ENCODE results near the gene TNFAIP3.
"Not testable (repeated sequence)": the region's sequence is repeated elsewhere in the genome, so short reads cannot be mapped to it uniquely, and the experiment has no call there.

Gene TNFAIP3

DNA sequence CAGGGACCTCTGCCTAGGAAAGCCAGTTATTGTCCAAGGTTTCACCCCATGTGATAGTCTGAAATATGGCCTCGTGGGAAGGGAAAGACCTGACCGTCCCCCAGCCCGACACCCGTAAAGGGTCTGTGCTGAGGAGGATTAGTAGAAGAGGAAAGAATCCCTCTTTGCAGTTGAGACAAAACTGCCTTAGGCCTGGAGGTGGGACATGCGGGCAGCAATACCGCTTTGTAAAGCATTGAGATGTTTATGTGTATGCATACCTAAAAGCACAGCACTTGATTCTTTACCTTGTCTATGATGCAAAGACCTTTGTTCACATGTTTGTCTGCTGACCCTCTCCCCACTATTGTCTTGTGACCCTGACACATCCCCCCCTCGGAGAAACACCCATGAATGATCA lies 22.3 kb upstream of the TNFAIP3 start:
- not testable (repeated sequence) for DNase-seq (ENCODE audit: low spot score)

DNA sequence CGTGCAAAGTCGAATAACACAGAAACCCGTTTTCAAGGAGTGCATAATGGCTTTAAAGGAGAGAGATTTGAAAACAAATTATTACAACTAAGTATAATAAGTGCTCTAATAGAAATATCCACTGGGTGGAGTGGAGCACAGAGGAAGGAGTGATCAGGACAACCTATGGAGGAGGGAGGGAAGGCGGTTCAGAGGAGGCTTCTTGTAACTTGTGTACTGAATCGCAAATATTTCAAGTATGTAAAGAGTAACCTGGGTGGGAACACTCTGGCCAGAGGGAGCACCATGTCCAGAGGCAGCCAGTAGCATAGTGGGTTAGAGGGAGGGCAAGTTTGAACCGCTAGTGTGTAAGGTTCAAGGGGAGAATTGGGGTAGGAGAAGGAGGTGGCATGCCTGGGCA lies 21.6 kb upstream of the TNFAIP3 start:
- DNase-seq (ENCODE audit: low spot score): no peak

DNA sequence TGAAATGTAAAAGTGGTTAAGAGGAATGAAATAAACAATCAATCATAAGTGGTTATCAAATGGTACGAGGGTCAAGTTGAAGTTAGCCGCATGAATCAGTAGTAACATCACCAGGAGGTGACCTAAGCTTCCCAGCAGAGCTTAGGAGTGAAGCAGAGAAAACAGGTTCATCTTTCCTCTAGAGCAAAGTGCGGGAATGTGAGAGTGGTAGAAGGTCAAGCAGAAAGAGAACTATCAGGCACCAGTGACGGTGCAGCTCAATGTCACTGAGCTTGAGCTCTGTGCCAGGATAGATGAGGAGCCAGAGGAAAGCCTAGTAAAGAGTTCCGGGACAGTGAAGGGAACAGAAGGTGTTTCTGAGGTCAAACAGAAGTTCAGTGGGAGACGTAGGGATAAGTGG lies 20.8 kb upstream of the TNFAIP3 start:
- DNase-seq (ENCODE audit: low spot score): no peak

- peak; percentile 83 for DNase-seq (ENCODE audit: low spot score)
Measured at GRCh38 chr6:137846772-137847313, 20.2 kb upstream of the TNFAIP3 start.

DNA sequence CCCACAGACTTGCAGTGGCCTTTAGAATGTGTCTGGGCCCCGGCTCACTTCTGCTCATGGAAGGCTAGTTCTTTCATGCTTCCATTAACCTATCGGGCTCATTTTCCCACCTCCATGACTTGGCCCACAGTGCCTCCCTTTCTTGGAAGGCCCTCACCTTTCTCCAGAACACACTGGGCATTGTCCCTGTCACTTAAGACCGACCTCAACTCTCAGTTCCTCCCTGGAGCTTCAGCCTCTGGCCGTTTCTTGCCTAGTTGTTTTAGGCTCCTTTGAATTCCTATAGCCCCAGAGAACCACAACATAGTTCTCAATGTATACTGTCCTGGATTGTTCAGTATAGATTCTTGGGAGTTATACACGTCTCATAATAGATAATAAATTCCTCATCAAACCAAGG lies 19.3 kb upstream of the TNFAIP3 start:
- no peak for DNase-seq (ENCODE audit: low spot score)

DNA sequence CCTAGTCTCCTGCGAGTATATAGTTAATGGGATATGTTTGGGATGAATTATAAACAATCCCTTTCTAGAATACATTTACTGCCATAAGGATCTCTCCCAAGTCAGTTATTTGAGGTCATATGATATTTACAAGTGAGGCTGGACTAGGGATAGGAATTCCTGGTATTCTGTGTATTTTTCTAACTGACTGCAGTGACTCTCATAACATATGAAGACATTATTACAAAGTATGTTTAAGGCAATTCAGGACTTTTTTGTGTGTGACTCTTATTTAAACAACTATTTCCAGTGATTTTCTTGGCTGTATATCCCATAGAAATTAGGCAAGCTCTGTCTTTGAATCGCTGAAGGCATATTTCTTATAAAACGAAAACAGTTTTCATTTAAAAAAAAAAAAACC lies 18.4 kb upstream of the TNFAIP3 start:
- no peak for DNase-seq (ENCODE audit: low spot score)

DNA sequence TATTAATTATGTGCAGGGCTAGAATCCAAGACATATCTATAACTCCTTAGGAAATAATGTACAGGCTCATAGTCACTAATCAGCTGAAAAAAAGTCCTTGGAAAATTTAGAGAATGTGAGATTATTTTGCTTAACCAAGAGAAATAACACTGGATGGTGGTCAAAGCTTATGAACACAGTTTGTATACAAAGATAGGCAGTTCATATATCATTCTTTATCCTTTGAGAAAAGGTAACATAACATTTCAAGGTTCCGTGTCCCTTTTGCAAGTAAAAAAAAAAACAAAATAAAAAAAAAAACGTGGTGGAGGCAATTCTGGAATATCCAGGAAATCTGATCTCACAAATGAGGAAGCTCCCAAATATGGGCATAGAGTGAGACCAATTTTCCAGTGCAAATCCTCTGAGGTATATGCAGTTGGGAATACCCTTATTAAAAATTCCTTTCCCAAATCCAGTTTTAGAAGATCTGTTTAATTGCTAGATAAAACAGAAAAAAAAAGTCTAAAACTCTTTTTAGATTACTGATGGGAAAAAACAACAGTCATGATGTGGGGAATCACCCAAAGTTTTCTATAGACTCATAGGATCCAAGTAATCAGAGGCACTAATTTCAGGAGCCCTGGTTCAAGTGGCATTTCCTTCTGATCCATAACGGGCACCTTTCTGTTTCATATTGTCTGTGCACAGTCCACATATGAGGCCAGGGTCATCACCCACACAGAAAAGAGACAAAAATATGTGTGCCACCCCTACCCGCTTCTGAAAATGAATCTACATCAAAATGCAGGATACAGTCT lies 17.7 kb upstream of the TNFAIP3 start:
- DNase-seq (ENCODE audit: low spot score): no peak

- no peak for DNase-seq (ENCODE audit: low spot score)
Measured at GRCh38 chr6:137849981-137850714, 16.9 kb upstream of the TNFAIP3 start.

- no peak for DNase-seq (ENCODE audit: low spot score)
Measured at GRCh38 chr6:137850816-137851602, 16.1 kb upstream of the TNFAIP3 start.

- no peak for DNase-seq (ENCODE audit: low spot score)
Measured at GRCh38 chr6:137851669-137852068, 15.4 kb upstream of the TNFAIP3 start.

DNA sequence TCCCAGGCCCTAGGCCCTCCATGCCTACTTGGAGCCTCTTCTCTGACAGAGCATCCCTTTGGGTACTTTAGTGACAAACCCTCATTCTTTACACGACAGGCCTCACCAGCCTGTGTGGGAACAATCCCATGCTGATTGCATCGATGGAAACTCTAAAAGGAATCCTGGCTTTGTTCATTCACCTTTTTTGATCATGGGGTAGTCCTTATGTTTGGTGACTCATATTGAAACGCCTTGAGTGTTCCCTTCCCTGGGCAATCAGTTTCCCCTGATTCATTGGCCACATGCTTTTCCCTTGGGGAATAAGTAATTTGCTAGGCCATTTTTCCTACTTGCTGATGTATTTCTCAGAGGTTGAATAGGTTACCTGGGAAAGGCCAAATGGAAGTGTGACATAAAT lies 14.7 kb upstream of the TNFAIP3 start:
- DNase-seq (ENCODE audit: low spot score): no peak

GRCh38 chr6:137852811-137853210 lies 14.2 kb upstream of the TNFAIP3 start:
- no peak for DNase-seq (ENCODE audit: low spot score)

DNA sequence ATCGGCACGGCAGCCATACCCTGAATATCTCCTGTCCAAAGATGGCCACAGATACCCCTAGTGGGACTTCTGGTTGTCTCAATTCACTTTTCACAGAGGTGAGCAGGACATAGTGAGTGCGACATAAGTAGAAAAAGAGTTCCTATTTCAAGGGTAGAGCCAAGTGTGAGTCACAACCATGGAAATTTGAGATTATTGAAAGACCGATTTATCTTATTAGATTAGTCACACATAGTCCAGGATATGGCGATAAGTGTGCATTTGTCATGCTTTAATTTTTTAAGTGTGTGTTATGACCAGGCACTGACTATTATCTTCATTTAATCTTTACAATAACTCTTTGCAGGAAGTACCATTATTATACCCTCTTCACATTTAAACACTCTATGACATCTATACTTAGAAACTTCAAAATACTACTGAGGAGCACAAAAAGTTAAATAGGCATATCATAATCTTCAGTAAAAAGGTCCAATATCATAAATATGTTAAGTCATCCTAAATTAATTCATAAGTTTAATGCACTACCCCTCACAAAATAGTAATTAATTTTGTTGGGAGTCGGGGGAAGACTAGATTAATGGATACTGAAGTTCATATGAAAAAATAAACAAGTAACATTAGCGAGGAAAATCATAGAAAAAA lies 13.4 kb upstream of the TNFAIP3 start:
- no peak for DNase-seq (ENCODE audit: low spot score)

- no peak for DNase-seq (ENCODE audit: low spot score)
Measured at GRCh38 chr6:137856138-137856898, 10.7 kb upstream of the TNFAIP3 start.

GRCh38 chr6:137859025-137859424 lies 8.0 kb upstream of the TNFAIP3 start:
- no peak for DNase-seq (ENCODE audit: low spot score)

DNA sequence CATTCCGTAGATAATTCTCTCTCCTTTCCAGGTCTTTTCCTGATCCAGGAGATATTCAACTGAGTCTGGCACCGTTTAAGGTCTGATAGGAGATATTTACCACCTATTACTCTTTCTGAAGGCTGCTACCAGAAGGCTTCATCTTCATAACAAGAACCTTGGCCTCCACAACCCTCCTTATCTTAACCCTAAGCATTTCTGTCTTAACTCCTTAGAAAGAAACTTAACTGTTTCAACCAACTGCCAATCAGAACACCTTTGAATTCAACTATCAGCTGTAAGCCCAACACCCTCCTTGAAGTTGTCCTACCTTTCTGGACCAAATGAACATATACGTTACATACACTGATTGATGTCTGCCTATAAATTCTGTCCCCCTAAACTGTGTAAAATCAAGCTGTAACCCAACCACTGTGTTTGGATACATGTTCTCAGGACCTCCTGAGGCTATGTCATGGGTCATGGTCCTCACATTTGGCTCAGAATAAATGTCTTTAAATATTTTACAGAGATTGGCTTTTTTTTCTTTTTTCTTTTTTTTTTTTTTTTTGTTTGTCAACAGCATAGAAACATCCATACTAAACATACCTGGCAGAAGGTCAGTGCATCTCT lies 6.6 kb upstream of the TNFAIP3 start:
- no peak for DNase-seq (ENCODE audit: low spot score)

- no peak for DNase-seq (ENCODE audit: low spot score)
Measured at GRCh38 chr6:137861550-137862337, 5.3 kb upstream of the TNFAIP3 start.

GRCh38 chr6:137862419-137863090 lies 4.5 kb upstream of the TNFAIP3 start:
- no peak for DNase-seq (ENCODE audit: low spot score)

GRCh38 chr6:137863091-137863797 lies 3.8 kb upstream of the TNFAIP3 start:
- no peak for DNase-seq (ENCODE audit: low spot score)

All from pons (tissue), 1 donor.